ENCODE measurements around the gene HEATR5B.
A peak's percentile ranks its signal among the peaks of the same experiment; 100 is the strongest.
"Not testable (repeated sequence)": the region's sequence is repeated elsewhere in the genome, so short reads cannot be mapped to it uniquely, and the experiment has no call there.

The HEATR5B gene

DNA sequence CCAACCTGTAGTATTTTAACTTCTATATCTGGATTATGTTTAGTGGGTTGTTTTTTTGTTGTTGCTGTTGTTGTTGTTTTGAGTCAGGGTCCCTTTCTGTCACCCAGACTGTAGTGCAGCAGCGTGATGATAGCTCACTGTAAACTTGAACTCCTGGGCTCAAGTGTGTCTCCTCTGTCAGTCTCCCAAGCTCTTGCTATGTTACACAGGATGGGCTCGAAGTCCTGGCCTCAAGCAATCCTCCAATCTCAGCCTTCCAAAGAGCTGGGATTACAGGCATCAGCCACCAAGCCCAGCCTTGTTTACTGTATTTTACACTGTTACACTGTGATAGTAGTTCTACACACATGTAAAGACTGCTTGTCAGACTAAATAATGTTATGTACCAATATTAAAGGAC, 108.1 kb downstream of the HEATR5B start:
- no peak for DNase-seq

- DNase-seq, result no peak
Observed at GRCh38 chr2:36975306-36975705, 108.9 kb downstream of the HEATR5B start.

GRCh38 chr2:36973320-36973719, 110.9 kb downstream of the HEATR5B start:
- DNase-seq, result no peak

DNA sequence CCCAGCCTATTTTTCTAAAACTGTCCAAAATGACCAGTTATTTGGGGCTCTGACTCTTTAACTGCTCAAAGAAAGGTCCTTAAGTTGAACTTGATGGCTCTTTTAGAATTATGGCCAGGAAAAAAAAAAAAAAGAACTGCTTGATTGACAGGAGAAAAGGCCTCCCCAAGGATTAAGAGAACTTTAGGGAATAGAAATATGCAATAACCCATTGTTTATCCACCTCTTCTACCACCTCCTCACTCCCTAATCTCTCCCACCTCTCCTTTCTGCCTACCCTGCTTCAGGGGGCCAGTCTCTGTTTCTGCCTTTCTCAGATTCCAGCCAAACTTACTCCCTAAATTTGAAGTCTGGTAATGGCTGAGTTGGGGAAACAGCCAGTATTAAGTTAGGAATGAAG, 112.2 kb downstream of the HEATR5B start:
- no peak for DNase-seq

GRCh38 chr2:36967236-36967876, 116.8 kb downstream of the HEATR5B start:
- DNase-seq, result peak; percentile 2 to 5

- peak; percentile 98 to 99 for DNase-seq
Observed at GRCh38 chr2:36966370-36967235, 117.6 kb downstream of the HEATR5B start, which contains the start of gene STRN. Gene STRN (minus strand): TSS chr2:36966536. CDS start chr2:36966463, 73 bp downstream.

DNA sequence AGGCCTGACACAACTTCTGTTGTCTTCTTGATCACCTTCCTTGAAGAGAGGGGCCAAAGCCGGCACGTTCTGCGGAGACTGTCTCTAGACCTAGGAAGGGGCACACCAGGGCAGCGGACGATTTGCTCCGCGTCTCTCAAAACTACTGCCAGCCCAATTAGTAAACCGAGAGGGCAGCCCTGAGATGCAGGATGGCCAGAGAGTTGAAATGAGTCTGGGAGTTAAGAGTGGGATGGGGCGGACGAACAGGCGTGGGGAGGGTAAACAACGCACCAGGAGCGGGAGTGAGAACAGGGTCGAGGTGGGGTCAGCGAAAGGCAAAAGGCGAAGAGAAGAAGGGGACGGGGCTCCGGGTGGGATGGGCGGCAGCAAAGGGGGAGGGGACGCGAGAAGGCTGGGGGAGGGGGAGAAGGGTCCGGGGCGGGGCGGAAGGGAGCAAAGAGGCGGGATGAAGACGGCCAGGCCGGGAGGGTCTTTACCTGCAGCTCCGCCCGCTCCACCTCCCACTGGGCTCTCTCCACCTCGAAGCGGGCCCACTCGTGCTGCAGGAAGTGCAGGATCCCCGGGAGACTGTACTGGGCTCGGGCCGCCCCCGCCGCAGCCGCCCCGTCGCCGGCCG, 118.3 kb downstream of the HEATR5B start:
- DNase-seq, result peak in 1 of 2 donors; percentile 3

DNA sequence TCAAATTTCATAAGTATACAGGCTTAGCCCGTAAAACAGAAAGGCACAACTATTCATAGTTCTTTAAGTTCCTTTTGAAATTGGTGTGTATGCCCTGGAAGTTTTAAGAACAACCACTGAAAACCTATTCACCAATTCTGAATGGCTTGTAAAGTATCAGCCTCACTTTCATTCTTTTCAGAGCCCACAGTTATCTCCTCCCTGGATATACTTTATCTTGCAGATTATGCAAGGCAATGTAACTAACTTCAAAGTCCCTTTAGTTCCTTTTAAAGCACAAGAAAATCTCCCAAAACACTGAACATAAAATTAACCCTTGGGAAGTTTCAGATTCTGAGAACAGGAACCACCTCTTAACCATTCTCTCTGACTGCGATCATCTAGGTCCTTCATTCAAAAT, 119.0 kb downstream of the HEATR5B start:
- DNase-seq, result peak; percentile 5 to 7

- peak; percentile 5 to 12 for DNase-seq
Observed at GRCh38 chr2:36964496-36965058, 119.6 kb downstream of the HEATR5B start.

GRCh38 chr2:36963734-36964133, 120.4 kb downstream of the HEATR5B start:
- DNase-seq, result no peak

DNA sequence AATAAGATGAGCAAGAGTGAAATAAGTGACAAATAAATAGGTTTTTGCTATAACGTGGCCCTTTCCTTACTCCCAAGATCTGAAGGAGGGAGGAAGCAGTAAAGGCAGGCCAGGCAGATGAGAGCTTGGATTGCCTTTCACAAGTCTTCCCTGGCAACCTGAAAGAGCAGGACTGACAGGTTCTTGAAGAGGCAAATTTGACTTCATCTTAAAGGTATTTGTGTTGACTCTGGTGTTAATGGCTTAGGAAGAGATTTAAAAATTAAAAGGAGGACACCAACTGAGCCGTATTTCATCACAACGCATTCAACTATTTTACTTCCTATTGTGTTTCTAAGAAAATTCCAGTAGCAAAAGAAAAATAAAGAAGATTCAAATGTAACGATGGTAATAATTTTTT, 121.1 kb downstream of the HEATR5B start:
- no peak for DNase-seq

GRCh38 chr2:36960773-36961172, 123.4 kb downstream of the HEATR5B start:
- no peak for DNase-seq

- no peak for DNase-seq
Observed at GRCh38 chr2:36960005-36960675, 124.0 kb downstream of the HEATR5B start.

GRCh38 chr2:36954977-36955607, 129.1 kb downstream of the HEATR5B start:
- no peak for DNase-seq

- DNase-seq, result no peak
Observed at GRCh38 chr2:36952748-36953197, 131.4 kb downstream of the HEATR5B start.

DNA sequence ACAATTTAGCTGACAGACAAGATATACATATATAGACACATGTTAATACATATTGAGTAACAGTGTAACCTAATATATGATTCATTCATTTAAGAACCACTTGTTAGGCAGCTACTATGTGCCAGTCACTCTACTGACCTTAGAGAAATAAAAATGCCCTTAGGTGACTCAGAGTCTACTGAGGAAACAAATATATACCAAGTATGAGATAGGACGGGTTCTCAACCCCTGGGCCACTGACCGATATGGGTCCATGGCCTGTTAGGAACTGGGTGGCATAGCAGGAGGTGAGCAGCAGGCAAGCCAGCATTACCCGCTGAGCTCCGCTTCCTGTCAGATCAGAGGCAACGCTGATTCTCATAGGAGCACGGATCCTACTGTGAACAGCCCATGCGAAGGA, 132.6 kb downstream of the HEATR5B start:
- no peak for DNase-seq

GRCh38 chr2:36951027-36951518, 133.1 kb downstream of the HEATR5B start:
- DNase-seq, result no peak

DNA sequence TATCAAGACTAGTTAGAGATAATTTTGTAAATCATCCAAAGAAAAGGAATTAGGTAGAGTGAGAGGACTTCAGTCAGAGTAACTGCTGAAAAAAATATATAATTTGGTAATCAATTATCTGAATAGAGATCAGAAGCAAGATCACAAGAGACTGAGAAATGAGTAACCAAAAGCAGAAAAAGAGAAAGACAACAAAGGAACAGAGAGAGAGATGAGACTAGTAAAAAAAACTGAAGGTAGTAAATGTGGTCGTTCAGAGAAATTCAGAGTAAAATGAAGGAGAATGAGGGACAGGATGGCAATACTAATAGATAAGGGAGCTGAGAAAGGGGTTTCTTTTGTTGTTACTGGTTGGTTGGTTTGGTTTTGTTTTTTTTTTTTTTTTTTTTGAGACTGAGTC, 134.3 kb downstream of the HEATR5B start:
- no peak for DNase-seq

DNA sequence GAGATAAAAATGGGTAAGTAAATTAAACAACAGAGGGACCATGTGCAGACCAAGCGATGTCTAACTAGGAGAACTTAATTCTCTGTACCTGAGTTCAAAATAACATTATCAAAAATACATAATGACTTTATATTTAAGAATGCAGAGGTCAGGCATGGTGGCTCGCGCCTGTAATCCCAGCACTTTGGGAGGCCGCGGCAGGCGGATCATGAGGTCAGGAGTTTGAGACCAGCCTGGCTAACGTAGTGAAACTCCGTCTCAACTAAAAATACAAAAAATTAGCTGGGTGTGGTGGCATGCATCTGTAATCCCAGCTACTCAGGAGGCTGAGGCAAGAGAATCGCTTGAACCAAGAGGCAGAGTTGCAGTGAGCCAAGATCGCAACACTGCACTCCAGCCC, 138.9 kb downstream of the HEATR5B start:
- DNase-seq, result not testable (repeated sequence)

DNA sequence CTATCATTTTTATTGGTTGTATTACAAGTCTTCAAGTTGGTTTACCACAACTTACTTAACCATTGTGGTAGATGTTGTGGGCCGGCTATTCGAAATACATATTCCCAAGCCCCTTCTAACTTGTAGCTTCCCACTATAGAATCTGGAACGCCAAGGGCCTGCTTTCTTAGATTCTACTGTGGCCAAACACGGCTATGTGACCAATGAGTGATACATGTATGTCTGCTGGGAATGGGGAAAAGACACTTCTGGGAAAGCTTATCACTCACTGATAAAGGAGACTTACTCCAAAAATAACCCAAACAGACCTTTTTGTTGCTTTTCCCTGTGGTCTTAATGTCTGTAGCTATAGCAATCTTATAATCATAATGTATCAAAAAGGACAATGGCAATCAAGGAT, 142.3 kb downstream of the HEATR5B start:
- no peak for DNase-seq

DNA sequence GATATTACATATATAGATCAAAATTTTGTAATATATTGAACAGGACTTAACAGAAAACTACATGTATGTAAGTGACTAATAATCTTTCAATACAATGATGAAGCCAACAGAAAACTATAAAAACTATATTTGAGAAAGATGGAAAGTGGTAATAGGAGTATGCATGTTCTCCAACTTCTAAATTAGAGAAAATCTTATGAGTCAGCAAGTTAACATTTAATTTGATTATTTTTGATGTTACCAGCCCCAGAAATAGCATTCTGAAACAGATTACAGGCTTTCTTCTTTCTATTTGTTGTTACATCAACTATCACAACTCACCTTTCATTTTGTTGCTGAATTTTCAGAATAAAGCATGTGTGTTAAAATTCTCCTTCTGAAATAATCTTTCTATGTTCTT, 147.6 kb downstream of the HEATR5B start:
- DNase-seq, result not testable (repeated sequence)

- not testable (repeated sequence) for DNase-seq
Observed at GRCh38 chr2:36931688-36932087, 152.5 kb downstream of the HEATR5B start.
